ENCODE results near the gene CST2. TPM values are rescaled to one million over a fixed set of nuclear protein-coding genes. Genes with fewer than 3 reads are reported as not detected.

Gene CST2
- total RNA-seq, 1 experiment from 2014 or later = not detected

DNA sequence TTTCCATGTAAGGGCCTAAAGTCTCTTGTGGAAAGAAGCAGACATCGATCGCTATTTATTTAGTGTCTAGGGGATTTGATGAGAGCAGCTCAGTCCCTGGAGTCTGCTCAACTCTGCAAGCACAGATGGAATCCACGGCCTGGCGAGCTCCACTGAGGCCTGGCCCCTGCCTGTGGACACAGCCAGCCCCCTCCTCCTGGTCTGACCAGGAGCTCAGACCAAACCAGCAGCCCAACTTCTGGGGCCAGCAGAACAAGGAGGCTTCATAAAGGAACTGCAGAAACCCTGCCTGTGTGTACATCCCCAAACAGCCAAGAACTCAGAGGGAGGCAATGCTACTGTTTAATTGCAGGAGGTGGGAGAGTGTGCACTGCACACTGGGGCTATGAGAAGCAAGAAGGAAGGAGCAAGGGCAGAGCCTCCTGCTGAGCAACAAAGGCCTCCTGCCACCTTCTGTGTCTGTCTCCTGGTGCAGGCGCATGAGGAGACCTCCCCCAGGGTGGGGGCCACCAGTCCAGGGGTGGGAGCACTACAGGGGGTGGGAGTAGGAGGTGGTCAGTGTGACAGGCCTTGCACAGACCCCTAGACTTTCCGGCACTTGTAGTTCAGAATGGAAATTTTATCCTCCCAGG lies 49.2 kb upstream of the CST2 start:
- no peaks in the 10 kb centered on the region; a peak in 2 of 5 replicates for H3K9me3 Mint-ChIP-seq
- H2BK5ac ChIP-seq (ENCODE audit: insufficient read length, low read length) = no peak overlapping the region
- H2BK12ac ChIP-seq (ENCODE audit: insufficient read length, low read depth, low read length) = no peak overlapping the region
- no peak overlapping the region for H3K27ac Mint-ChIP-seq
- no peak overlapping the region for H3K27ac ChIP-seq (ENCODE audit: insufficient read length, low read depth, low read length)
- no peak overlapping the region for H4K5ac ChIP-seq (ENCODE audit: insufficient read length, low read depth, low read length)
- peaks cover 8% of the 10 kb centered on the region; the same call in 1 of the 2 replicates for H3K4me1 ChIP-seq (ENCODE audit: insufficient read depth, low read length)
- H2BK15ac ChIP-seq (ENCODE audit: low read depth, low read length) = no peak overlapping the region
- H2AK5ac ChIP-seq (ENCODE audit: insufficient read length, low read length) = no peak overlapping the region
- no peaks in the 10 kb centered on the region for H3K79me2 ChIP-seq (ENCODE audit: insufficient read depth, low read length)
- H3K18ac ChIP-seq (ENCODE audit: insufficient read length, low read depth, low read length) = no peak overlapping the region
- TF ChIP-seq CTCF (conservative IDR thresholded peaks at IDR 0.05) = no peak
- H3K27me3 Mint-ChIP-seq (ENCODE audit: low read depth) = no peaks in the 10 kb centered on the region; the same call in 1 of the 2 replicates
- no peak overlapping the region for H3K4ac ChIP-seq (ENCODE audit: low read depth, low read length)
- H2AFZ ChIP-seq (ENCODE audit: low read length) = no peak overlapping the region
- H2BK20ac ChIP-seq (ENCODE audit: low read depth, low read length, poor library complexity, severe bottlenecking) = no peak overlapping the region
- no peak overlapping the region for H2BK120ac ChIP-seq (ENCODE audit: low read depth, low read length, poor library complexity, severe bottlenecking)
- H4K8ac ChIP-seq (replicated peaks; ENCODE audit: insufficient read length, low read depth, low read length) = no peak overlapping the region
- no peak overlapping the region for H3K23ac ChIP-seq (ENCODE audit: insufficient read length, low read depth, low read length)
- H3K9me3 ChIP-seq (ENCODE audit: control insufficient read depth, low read depth, low read length) = no peaks in the 10 kb centered on the region
- H3K36me3 Mint-ChIP-seq (ENCODE audit: insufficient read depth in 1 of 3, low read depth in 3 of 3) = no peaks in the 10 kb centered on the region; a peak in 1 of 7 replicates
- WGBS (ENCODE audit: extremely low coverage, insufficient read length, low lambda C conversion rate) = no CpG with 5 or more reads among the region's 6 CpGs
- no peaks in the 10 kb centered on the region for H3K23me2 ChIP-seq (ENCODE audit: insufficient read length, low read depth, low read length, poor library complexity, severe bottlenecking)
- H3K27me3 ChIP-seq (ENCODE audit: insufficient read depth, low read length) = no peaks in the 10 kb centered on the region
- H3K56ac ChIP-seq (ENCODE audit: insufficient read length, low read depth, low read length) = no peak overlapping the region
- H3T11ph ChIP-seq (ENCODE audit: low read length) = no peak overlapping the region
- DNase-seq = no peak
- no peak overlapping the region for H3K14ac ChIP-seq (ENCODE audit: insufficient read depth, low read length)
- H4K20me1 ChIP-seq (ENCODE audit: control insufficient read depth, insufficient read depth, insufficient read length) = no peaks in the 10 kb centered on the region
- H3K79me1 ChIP-seq (ENCODE audit: insufficient read depth, low read depth, low read length, poor library complexity, severe bottlenecking) = no peaks in the 10 kb centered on the region
- H3K4me1 Mint-ChIP-seq = peaks cover 25 to 31% of the 10 kb centered on the region in 2 experiments
- no peak overlapping the region for H3K4me3 Mint-ChIP-seq
- H4K91ac ChIP-seq (ENCODE audit: insufficient read length, low read depth, low read length) = no peak overlapping the region
- no peak overlapping the region for H3K4me2 ChIP-seq (ENCODE audit: insufficient read depth, insufficient read length, low read length)
- H3K9ac ChIP-seq (ENCODE audit: extremely low read depth, insufficient read length, low read length) = no peak overlapping the region
